Vein endothelial cell (primary cell): Measurements from ENCODE around the gene PURA. TPM values are rescaled to one million over a fixed set of nuclear protein-coding genes. Genes with fewer than 3 reads are reported as not detected.

Experiments
- total RNA-seq: library from RNA; depleted of rRNA; stranded (reverse); fragments of >200 nt; gene quantifications from 2 replicates; pipeline ENCODE4 v1.2.3, GENCODE V29; 2012

Gene PURA
- 12.4 and 13.2 TPM in 2 replicates for total RNA-seq

GRCh38 chr5:140113699-140114263 lies at the start of gene PURA:
PURA (plus strand) TSS chr5:140114109; CDS start chr5:140114182, 73 bp downstream.

GRCh38 chr5:140125637-140126036 lies 11.7 kb downstream of the PURA start, which contains the start of gene IGIP:
IGIP (plus strand) TSS chr5:140125937; CDS start chr5:140128477, 2,540 bp downstream.

GRCh38 chr5:140174465-140175366 lies 60.8 kb downstream of the PURA start, which contains the start of gene CYSTM1:
CYSTM1 (plus strand) TSS chr5:140175188; CDS start chr5:140194466, 19,278 bp downstream.

Other genes with a start within 250 kb of the PURA start
- 0.33 and 0.96 TPM in 2 replicates for gene NRG2, start 70.8 kb upstream of the PURA start, total RNA-seq
- gene IGIP, start 11.8 kb downstream of the PURA start, total RNA-seq = 4.9 and 5.3 TPM in 2 replicates
- 27.4 and 30.7 TPM in 2 replicates for gene CYSTM1, start 61.1 kb downstream of the PURA start, total RNA-seq
- gene PFDN1, start 189.0 kb downstream of the PURA start, total RNA-seq = 137 and 155 TPM in 2 replicates
- gene HBEGF, start 232.5 kb downstream of the PURA start, total RNA-seq = 30.1 and 43.6 TPM in 2 replicates
- gene SLC4A9, start 246.1 kb downstream of the PURA start, total RNA-seq = not detected in 2 replicates